Umbilical cord (tissue), 2 donors: ENCODE data around the gene EEF1AKMT4. TPM values are rescaled to one million over a fixed set of nuclear protein-coding genes. Genes with fewer than 3 reads are reported as not detected.

ENCODE experiments used
- DNase-seq: peaks from one replicate; pipeline ENCODE4 v3.0.0-alpha.2; 2015; ENCODE audit warnings: low spot score
- total RNA-seq: library from RNA; depleted of rRNA; stranded (reverse); fragments of >200 nt; gene quantifications from one replicate; pipeline ENCODE4 v1.2.3, GENCODE V29; 2014; ENCODE audit warnings: low replicate concordance; ENCODE audit not compliant: insufficient read depth

Gene EEF1AKMT4
- total RNA-seq, 1 donor from 2014 or later: not detected

- DNase-seq: peak; percentile 98
Measured at GRCh38 chr3:184298759-184299487, 49.5 kb downstream of the EEF1AKMT4 start, which contains the start of gene PSMD2. Gene PSMD2, plus strand, starts transcription at chr3:184299241. Its CDS starts 26 bp downstream, at chr3:184299267.

GRCh38 chr3:184299488-184300377, 50.3 kb downstream of the EEF1AKMT4 start:
- no peak for DNase-seq

- no peak for DNase-seq
Measured at GRCh38 chr3:184300378-184300720, 50.9 kb downstream of the EEF1AKMT4 start.

- no peak for DNase-seq
Measured at GRCh38 chr3:184305577-184305976, 56.1 kb downstream of the EEF1AKMT4 start.

GRCh38 chr3:184306341-184306972, 57.0 kb downstream of the EEF1AKMT4 start:
- no peak for DNase-seq

GRCh38 chr3:184307915-184308314, 58.4 kb downstream of the EEF1AKMT4 start:
- no peak for DNase-seq

Other genes with a start within 250 kb of the EEF1AKMT4 start
- gene ABCC5, start 231.8 kb upstream of the EEF1AKMT4 start, total RNA-seq: 19.7 TPM
- gene HTR3D, start 217.9 kb upstream of the EEF1AKMT4 start, total RNA-seq: not detected
- gene HTR3C, start 196.6 kb upstream of the EEF1AKMT4 start, total RNA-seq: not detected
- 0.72 TPM for gene HTR3E, start 152.6 kb upstream of the EEF1AKMT4 start, total RNA-seq
- 24.3 TPM for gene EIF2B5, start 114.3 kb upstream of the EEF1AKMT4 start, total RNA-seq
- 28.9 TPM for gene DVL3, start 94.3 kb upstream of the EEF1AKMT4 start, total RNA-seq
- 287 TPM for gene AP2M1, start 74.8 kb upstream of the EEF1AKMT4 start, total RNA-seq
- 45.3 TPM for gene ABCF3, start 63.5 kb upstream of the EEF1AKMT4 start, total RNA-seq
- gene VWA5B2, start 20.1 kb upstream of the EEF1AKMT4 start, total RNA-seq: 1.7 TPM
- gene ALG3, start 710 bp upstream of the EEF1AKMT4 start, total RNA-seq: 27.7 TPM
- gene CAMK2N2, start 11.9 kb downstream of the EEF1AKMT4 start, total RNA-seq: not detected
- gene ECE2, start 26.4 kb downstream of the EEF1AKMT4 start, total RNA-seq: not detected
- 191 TPM for gene PSMD2, start 49.6 kb downstream of the EEF1AKMT4 start, total RNA-seq
- gene EIF4G1, start 64.9 kb downstream of the EEF1AKMT4 start, total RNA-seq: 89.6 TPM
- 13.2 TPM for gene FAM131A, start 87.9 kb downstream of the EEF1AKMT4 start, total RNA-seq
- 4.3 TPM for gene CLCN2, start 111.9 kb downstream of the EEF1AKMT4 start, total RNA-seq
- gene POLR2H, start 112.0 kb downstream of the EEF1AKMT4 start, total RNA-seq: 58.3 TPM
- gene THPO, start 128.5 kb downstream of the EEF1AKMT4 start, total RNA-seq: not detected
- 13.7 TPM for gene CHRD, start 130.4 kb downstream of the EEF1AKMT4 start, total RNA-seq